ENCODE data around the gene CCND1. TPM values are rescaled to one million over a fixed set of nuclear protein-coding genes. Genes with fewer than 3 reads are reported as not detected.

CCND1 gene
- total and polyA plus RNA-seq, 9 of the 15 experiments (the other 6 are each of a cell fraction or from before 2014, with no cell fraction given), result 0.04 to 23.3 (median 3.8) TPM

- DNase-seq (ENCODE audit: extremely low read depth in 1 of 4, low spot score in 3 of 4), result no peak
- H3K4me1 ChIP-seq (replicated peaks in 1 of 2; ENCODE audit: control insufficient read depth in 2 of 2, insufficient read depth in 2 of 2, low read length in 2 of 2), result peaks cover 3% of the 10 kb centered on the region in 2 experiments; a peak in 3 of 5 replicates
- TF ChIP-seq SMAD3 (CRISPR knock-in tag; conservative IDR thresholded peaks at IDR 0.05) (no peak), RBM14 (IDR thresholded peaks at IDR 0.05; ENCODE audit: borderline replicate concordance, insufficient read depth, low read depth, low read length) (no peak), DDX20 (tag; IDR thresholded peaks at IDR 0.05; ENCODE audit: low read depth) (no peak), E2F5 (CRISPR knock-in tag; IDR thresholded peaks at IDR 0.05) (no peak), ETS1 (conservative IDR thresholded peaks at IDR 0.05; ENCODE audit: control insufficient read depth, low read depth, low read length) (no peak), ZNF146 (CRISPR knock-in tag; IDR thresholded peaks at IDR 0.05; ENCODE audit: unreplicated experiment) (no peak), SAFB (IDR thresholded peaks at IDR 0.05; ENCODE audit: borderline replicate concordance, low read depth, low read length) (no peak), CHD4 (IDR thresholded peaks at IDR 0.05; ENCODE audit: insufficient read depth, insufficient replicate concordance, low read depth, low read length, poor library complexity, severe bottlenecking) (no peak), ILK (tag; IDR thresholded peaks at IDR 0.05; ENCODE audit: borderline replicate concordance, low read depth) (no peak), TRIM24 (IDR thresholded peaks at IDR 0.05) (peak in 1 of 2 experiments; percentile 42; a peak in 1 of 4 replicates), ZNF280A (IDR thresholded peaks at IDR 0.05; ENCODE audit: low read depth, partially characterized antibody) (peak; percentile 81), NR2F6 (CRISPR knock-in tag; IDR thresholded peaks at IDR 0.05) (no peak), ZNF224 (CRISPR knock-in tag; IDR thresholded peaks at IDR 0.05) (no peak), ASH1L (IDR thresholded peaks at IDR 0.05; ENCODE audit: borderline replicate concordance, low read depth, partially characterized antibody) (no peak), ZBED1 (IDR thresholded peaks at IDR 0.05) (no peak), ZNF3 (CRISPR knock-in tag; IDR thresholded peaks at IDR 0.05) (no peak), EP300 (IDR thresholded peaks at IDR 0.05; ENCODE audit: low read length) (no peak), ZKSCAN1 (IDR thresholded peaks at IDR 0.05; ENCODE audit: low read depth, low read length) (no peak), SP1 (CRISPR knock-in tag; IDR thresholded peaks at IDR 0.05) (no peak), RNF2 (IDR thresholded peaks at IDR 0.05) (no peak), PREB (CRISPR knock-in tag; IDR thresholded peaks at IDR 0.05) (no peak)
Measured at GRCh38 chr11:69692422-69692821, 51.5 kb downstream of the CCND1 start.

More at GRCh38 chr11:69692422-69692821, 51.5 kb downstream of the CCND1 start:
- in situ Hi-C loops (cut with MboI), result loop anchor here (5.0 kb wide), 2 partner anchors 105 to 505 kb away; no protein-coding TSS in a partner anchor
- no peaks in the 10 kb centered on the region for H3K9me3 ChIP-seq (replicated peaks; ENCODE audit: control insufficient read depth, insufficient read depth, low read depth, low read length)
- CTCF ChIA-PET (ENCODE audit: low intra/inter-chr PET ratio), result no interaction called here
- H3K27ac ChIP-seq (ENCODE audit: extremely low read depth, low read depth, low read length), result no peak overlapping the region
- BruUV-seq (replicated peaks), result no TSS peak
- H3K4me2 ChIP-seq (ENCODE audit: insufficient read depth, low read length), result no peak overlapping the region
- no peaks in the 10 kb centered on the region for H4K20me1 ChIP-seq (replicated peaks; ENCODE audit: control insufficient read depth, insufficient read depth, low read length)
- H3K9ac ChIP-seq (ENCODE audit: insufficient read depth in 1 of 2, low read depth in 2 of 2, low read length in 2 of 2), result no peak overlapping the region
- H2AFZ ChIP-seq (ENCODE audit: low read depth, low read length), result no peak overlapping the region
- no peaks in the 10 kb centered on the region for H3K36me3 ChIP-seq (ENCODE audit: control insufficient read depth, insufficient read depth, low read length)
- ATAC-seq (no peak), FAIRE-seq (no peak)
- no peaks in the 10 kb centered on the region for H3K79me2 ChIP-seq (ENCODE audit: control insufficient read depth, insufficient read depth, low read length)
- intact Hi-C loops (cut with micrococcal nuclease), result no loop called here
- no peak overlapping the region for H3K4me3 ChIP-seq
- peaks cover 25% of the 10 kb centered on the region in 2 experiments for H3K27me3 ChIP-seq (ENCODE audit: control insufficient read depth in 2 of 2, insufficient read depth in 2 of 2, low read length in 2 of 2)
- no peaks in the 10 kb centered on the region for H3K9me1 ChIP-seq (ENCODE audit: control insufficient read depth, insufficient read depth, low read length)
- POLR2A ChIA-PET, result no interaction called here
